ENCODE data around the gene TIGD3.

The TIGD3 gene

DNA sequence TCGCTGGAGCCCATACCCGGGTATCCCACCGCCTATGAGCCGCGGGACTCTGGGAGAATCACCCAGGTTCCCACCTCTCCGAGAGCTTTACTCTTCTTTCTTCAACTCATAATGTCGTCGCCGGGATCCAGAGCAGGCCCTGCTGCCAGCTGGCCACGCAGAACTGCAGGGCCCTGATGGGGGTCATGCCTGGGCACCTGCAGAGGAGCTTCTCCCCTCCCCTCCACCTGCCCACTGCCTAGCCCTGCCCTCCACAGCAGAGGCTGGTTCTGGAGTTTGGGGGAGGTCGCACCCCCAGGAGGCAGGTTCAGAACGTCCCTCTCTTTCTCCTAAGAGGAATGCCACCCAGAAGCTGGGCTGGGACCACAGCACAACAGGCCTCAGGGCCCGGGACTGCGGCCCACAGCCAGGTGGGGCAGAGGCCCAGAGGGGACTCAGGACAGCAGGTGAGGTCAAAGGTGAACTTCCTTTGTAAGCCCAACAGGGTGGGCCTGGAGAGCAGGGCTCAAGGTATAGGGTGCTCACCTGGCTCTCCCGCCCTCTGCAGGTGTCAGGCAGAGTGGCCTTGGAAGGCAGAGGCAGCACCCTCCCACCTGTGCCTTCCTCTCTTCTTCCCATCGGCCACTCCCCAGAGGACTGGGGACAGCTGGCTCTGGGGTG lies 26.0 kb downstream of the TIGD3 start:
- H3K4me3 ChIP-seq (ENCODE audit: low read length) = no peak overlapping the region
- no peaks in the 10 kb centered on the region for H3K9me3 ChIP-seq (ENCODE audit: control insufficient read depth, insufficient read depth, low read length)
- H3K36me3 ChIP-seq (ENCODE audit: control insufficient read depth, insufficient read depth, low read length) = no peaks in the 10 kb centered on the region
- no peak for DNase-seq (ENCODE audit: low read depth, low spot score)
- H3K27me3 ChIP-seq (ENCODE audit: control insufficient read depth, insufficient read depth, low read length) = no peaks in the 10 kb centered on the region
- no CpG with 5 or more reads among the region's 16 CpGs for WGBS (ENCODE audit: insufficient coverage, insufficient read length)
- H3K4me1 ChIP-seq (ENCODE audit: control insufficient read depth, insufficient read depth, low read length) = peaks cover 5% of the 10 kb centered on the region; the same call in 1 of the 2 replicates
- H3K27ac ChIP-seq (ENCODE audit: low read length) = no peak overlapping the region

DNA sequence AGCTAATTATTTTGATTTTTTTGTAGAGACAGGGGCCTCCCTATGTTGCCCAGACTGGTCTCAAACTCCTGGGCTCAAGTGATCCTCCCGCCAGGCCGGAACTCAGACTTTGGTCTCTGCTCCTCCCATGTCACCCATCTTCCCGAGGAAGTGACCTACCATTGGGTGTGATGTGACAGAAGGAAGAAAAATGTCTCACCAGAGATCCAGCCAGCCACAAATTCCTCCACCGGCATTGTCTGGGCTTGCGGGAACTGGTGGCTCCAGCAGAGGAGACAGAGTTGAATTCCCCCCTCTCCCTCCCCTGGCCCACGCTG lies 27.1 kb downstream of the TIGD3 start:
- WGBS (ENCODE audit: insufficient coverage, insufficient read length) = no CpG with 5 or more reads among the region's 6 CpGs
- no peaks in the 10 kb centered on the region for H3K36me3 ChIP-seq (ENCODE audit: control insufficient read depth, insufficient read depth, low read length)
- no peak overlapping the region for H3K27ac ChIP-seq (ENCODE audit: low read length)
- H3K4me1 ChIP-seq (ENCODE audit: control insufficient read depth, insufficient read depth, low read length) = peaks cover 5% of the 10 kb centered on the region; the same call in 1 of the 2 replicates
- no peak overlapping the region for H3K4me3 ChIP-seq (ENCODE audit: low read length)
- no peak for DNase-seq (ENCODE audit: low read depth, low spot score)
- H3K27me3 ChIP-seq (ENCODE audit: control insufficient read depth, insufficient read depth, low read length) = no peaks in the 10 kb centered on the region
- H3K9me3 ChIP-seq (ENCODE audit: control insufficient read depth, insufficient read depth, low read length) = no peaks in the 10 kb centered on the region

DNA sequence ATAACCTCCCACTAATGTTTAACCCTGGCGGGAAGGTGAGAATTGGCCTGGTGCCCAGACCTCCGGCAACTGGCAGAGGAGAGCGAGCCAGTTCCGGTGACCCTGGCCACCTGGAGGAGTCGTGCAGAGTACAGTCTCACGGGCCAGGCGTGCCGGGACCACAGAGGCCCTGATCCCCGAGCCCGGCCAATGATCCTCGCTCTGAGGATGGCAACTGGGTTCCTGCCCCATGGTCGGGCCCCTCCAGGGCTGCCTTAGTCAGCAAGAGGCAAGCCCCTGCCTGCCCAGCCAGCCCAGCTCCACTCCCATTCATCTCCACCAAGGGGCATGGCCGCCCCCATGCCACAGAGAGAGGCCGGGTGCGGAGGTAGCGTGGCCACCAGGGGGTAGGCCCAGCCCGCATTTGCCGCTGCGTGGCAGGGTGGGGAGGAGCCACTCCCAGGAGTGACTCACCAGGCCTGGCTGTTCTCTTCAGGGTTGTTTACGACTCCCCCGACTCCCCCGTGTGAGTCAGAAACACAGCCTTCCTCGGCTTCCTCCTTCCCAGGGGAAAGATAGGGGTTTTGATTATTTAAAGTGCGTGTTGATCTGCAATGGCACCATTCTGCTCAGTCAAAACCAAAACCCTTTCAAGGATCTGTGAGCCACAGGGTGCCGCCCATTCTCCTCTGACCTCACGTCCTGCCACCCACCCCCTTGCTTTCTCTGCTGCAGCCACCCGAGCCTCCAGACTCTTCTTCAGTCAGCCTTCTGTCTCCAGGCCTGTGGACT lies 27.7 kb downstream of the TIGD3 start, which contains the start of gene SLC25A45:
SLC25A45 (minus strand) TSS at position 614 of the 771 bp plus-strand sequence. CDS start 695 bp downstream, outside the sequence.
- Histone ChIP-seq H3K36me3 (ENCODE audit: control insufficient read depth, insufficient read depth, low read length) (no peaks in the 10 kb centered on the region), H3K27ac (ENCODE audit: low read length) (no peak within 1 kb of the TSS), H3K4me1 (ENCODE audit: control insufficient read depth, insufficient read depth, low read length) (peaks cover 5% of the 10 kb centered on the region; the same call in 1 of the 2 replicates), H3K4me3 (ENCODE audit: low read length) (no peak within 1 kb of the TSS), H3K9me3 (ENCODE audit: control insufficient read depth, insufficient read depth, low read length) (no peaks in the 10 kb centered on the region), H3K27me3 (ENCODE audit: control insufficient read depth, insufficient read depth, low read length) (no peaks in the 10 kb centered on the region)
- no peak for DNase-seq (ENCODE audit: low read depth, low spot score)
- WGBS (ENCODE audit: insufficient coverage, insufficient read length) = no CpG with 5 or more reads among the region's 27 CpGs

- H3K4me1 ChIP-seq (ENCODE audit: control insufficient read depth, insufficient read depth, low read length) = peaks cover 5% of the 10 kb centered on the region; the same call in 1 of the 2 replicates
- no peaks in the 10 kb centered on the region for H3K36me3 ChIP-seq (ENCODE audit: control insufficient read depth, insufficient read depth, low read length)
- H3K27me3 ChIP-seq (ENCODE audit: control insufficient read depth, insufficient read depth, low read length) = no peaks in the 10 kb centered on the region
- no CpG with 5 or more reads among the region's 12 CpGs for WGBS (ENCODE audit: insufficient coverage, insufficient read length)
- DNase-seq (ENCODE audit: low read depth, low spot score) = no peak
- no peaks in the 10 kb centered on the region for H3K9me3 ChIP-seq (ENCODE audit: control insufficient read depth, insufficient read depth, low read length)
- H3K27ac ChIP-seq (ENCODE audit: low read length) = no peak overlapping the region
- no peak overlapping the region for H3K4me3 ChIP-seq (ENCODE audit: low read length)
These were observed 28.3 kb downstream of the TIGD3 start for GRCh38 chr11:65382804-65383368.

DNA sequence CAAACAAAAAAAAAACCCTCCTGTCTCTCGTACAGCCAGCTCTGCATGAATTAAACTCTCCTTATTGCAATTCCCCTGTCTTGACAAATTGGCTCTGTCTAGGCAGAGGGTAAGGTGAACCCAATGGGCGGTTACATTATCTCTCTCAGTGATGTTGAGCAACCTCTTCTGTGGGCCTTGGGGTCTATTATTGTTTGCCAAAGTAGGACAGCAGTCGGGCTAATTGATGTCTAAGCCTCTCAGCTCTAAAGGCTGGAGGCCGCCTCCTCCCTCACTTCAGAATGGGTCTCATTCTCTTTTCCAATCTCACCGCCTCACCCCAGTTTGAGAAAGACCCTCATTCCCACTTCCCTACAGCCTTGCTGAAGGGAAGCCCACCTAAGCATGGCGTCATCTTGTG lies 29.2 kb downstream of the TIGD3 start:
- no CpG with 5 or more reads among the region's 6 CpGs for whole genome bisulfite sequencing (ENCODE audit: insufficient coverage, insufficient read length)
- H3K4me3 ChIP-seq (ENCODE audit: low read length) = no peak overlapping the region
- H3K27me3 ChIP-seq (ENCODE audit: control insufficient read depth, insufficient read depth, low read length) = no peaks in the 10 kb centered on the region
- no peak for DNase-seq (ENCODE audit: low read depth, low spot score)
- H3K36me3 ChIP-seq (ENCODE audit: control insufficient read depth, insufficient read depth, low read length) = no peaks in the 10 kb centered on the region
- H3K4me1 ChIP-seq (ENCODE audit: control insufficient read depth, insufficient read depth, low read length) = peaks cover 5% of the 10 kb centered on the region
- no peaks in the 10 kb centered on the region for H3K9me3 ChIP-seq (ENCODE audit: control insufficient read depth, insufficient read depth, low read length)
- H3K27ac ChIP-seq (ENCODE audit: low read length) = no peak overlapping the region

- Histone ChIP-seq H3K27ac (ENCODE audit: low read length) (no peak overlapping the region), H3K4me3 (ENCODE audit: low read length) (no peak overlapping the region), H3K9me3 (ENCODE audit: control insufficient read depth, insufficient read depth, low read length) (no peaks in the 10 kb centered on the region), H3K36me3 (ENCODE audit: control insufficient read depth, insufficient read depth, low read length) (no peaks in the 10 kb centered on the region), H3K4me1 (ENCODE audit: control insufficient read depth, insufficient read depth, low read length) (peaks cover 5% of the 10 kb centered on the region), H3K27me3 (ENCODE audit: control insufficient read depth, insufficient read depth, low read length) (no peaks in the 10 kb centered on the region)
- WGBS (ENCODE audit: insufficient coverage, insufficient read length) = no CpG with 5 or more reads among the region's 8 CpGs
- no peak for DNase-seq (ENCODE audit: low read depth, low spot score)
These were observed 29.8 kb downstream of the TIGD3 start for GRCh38 chr11:65384301-65384889.

DNA sequence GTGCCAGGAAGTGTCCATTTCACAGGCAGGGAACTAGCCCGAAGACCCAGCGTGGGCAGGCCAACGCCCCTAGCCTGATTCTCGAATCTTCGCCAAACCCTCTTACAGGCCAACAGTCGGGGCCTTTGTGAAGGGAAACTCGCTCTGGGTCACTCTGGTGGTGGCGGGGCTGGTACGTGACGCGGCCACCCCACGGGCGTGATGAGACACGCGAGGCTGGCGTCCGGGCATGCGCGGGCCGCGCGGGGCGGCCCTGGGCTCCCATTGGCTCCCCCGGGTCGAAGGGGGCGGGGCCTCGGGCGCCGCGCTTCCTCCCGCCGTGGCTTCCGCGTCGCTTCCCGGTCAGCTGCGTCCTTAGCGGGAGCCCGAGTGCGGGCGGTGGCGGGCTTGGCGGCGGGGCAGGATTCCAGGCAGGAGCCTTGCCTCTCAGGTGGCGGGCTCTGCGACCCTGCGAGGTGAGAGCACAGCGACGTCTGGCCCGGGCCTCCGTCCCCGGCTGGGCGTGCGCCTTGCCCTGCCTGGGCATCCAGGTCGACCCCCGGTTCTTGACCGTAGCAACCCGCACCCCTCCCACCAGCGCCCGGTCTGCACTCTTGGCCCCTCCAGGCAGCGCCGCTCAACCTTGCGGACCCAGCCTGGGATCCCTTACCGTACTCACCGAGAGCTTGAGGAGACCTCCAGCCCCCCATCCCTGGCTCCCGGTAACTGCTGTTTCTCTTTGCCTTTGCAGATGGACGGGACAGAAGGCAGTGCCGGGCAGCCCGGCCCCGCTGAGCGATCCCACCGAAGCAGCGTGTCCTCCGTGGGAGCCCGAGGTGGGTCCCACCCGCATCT lies 32.0 kb downstream of the TIGD3 start, which contains the start of gene FRMD8:
FRMD8 (plus strand) TSS at position 331 of the 834 bp plus-strand sequence; CDS start at position 731, 400 bp downstream.
- no CpG with 5 or more reads among the region's 76 CpGs for WGBS (ENCODE audit: insufficient coverage, insufficient read length)
- Histone ChIP-seq H3K36me3 (ENCODE audit: control insufficient read depth, insufficient read depth, low read length) (no peaks in the 10 kb centered on the region), H3K4me1 (ENCODE audit: control insufficient read depth, insufficient read depth, low read length) (peaks cover 13% of the 10 kb centered on the region)

DNA sequence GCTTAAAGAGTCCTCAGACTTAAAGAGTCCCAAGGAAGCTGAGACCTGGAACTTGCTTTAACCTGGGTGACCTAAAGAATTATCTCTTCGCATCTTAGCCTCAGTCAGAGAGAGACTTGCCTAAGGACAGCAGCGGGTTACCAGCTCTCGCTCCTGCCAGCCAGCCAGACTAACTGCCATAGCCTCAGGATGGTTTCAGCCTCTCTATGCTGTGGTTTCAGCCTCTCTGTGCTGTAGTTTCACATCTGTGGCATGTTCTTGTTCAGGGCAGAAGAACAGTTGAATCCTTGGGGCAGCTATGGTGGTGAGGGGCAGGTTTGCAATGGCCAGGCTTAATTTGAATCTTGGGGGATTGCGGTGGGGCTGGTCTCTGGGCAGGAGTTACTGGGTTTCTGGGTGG lies 34.2 kb downstream of the TIGD3 start:
- Histone ChIP-seq H3K4me1 (ENCODE audit: control insufficient read depth, insufficient read depth, low read length) (peaks cover 9% of the 10 kb centered on the region), H3K9me3 (ENCODE audit: control insufficient read depth, insufficient read depth, low read length) (no peaks in the 10 kb centered on the region), H3K4me3 (ENCODE audit: low read length) (no peak overlapping the region), H3K27ac (ENCODE audit: low read length) (no peak overlapping the region), H3K27me3 (ENCODE audit: control insufficient read depth, insufficient read depth, low read length) (no peaks in the 10 kb centered on the region), H3K36me3 (ENCODE audit: control insufficient read depth, insufficient read depth, low read length) (no peaks in the 10 kb centered on the region)
- no peak for DNase-seq (ENCODE audit: low read depth, low spot score)
- WGBS (ENCODE audit: insufficient coverage, insufficient read length) = no CpG with 5 or more reads among the region's 4 CpGs

More for the DNA sequence above, 32.0 kb downstream of the TIGD3 start, which contains the start of gene FRMD8:
- H3K27ac ChIP-seq (ENCODE audit: low read length) = no peak within 1 kb of the TSS
- no peaks in the 10 kb centered on the region for H3K27me3 ChIP-seq (ENCODE audit: control insufficient read depth, insufficient read depth, low read length)
- no peaks in the 10 kb centered on the region for H3K9me3 ChIP-seq (ENCODE audit: control insufficient read depth, insufficient read depth, low read length)
- no peak for DNase-seq (ENCODE audit: low read depth, low spot score)
- H3K4me3 ChIP-seq (ENCODE audit: low read length) = peak within 1 kb of the TSS; percentile 71

- no peak for DNase-seq (ENCODE audit: low read depth, low spot score)
- no CpG with 5 or more reads among the region's 20 CpGs for WGBS (ENCODE audit: insufficient coverage, insufficient read length)
- Histone ChIP-seq H3K9me3 (ENCODE audit: control insufficient read depth, insufficient read depth, low read length) (no peaks in the 10 kb centered on the region), H3K27ac (ENCODE audit: low read length) (no peak overlapping the region), H3K36me3 (ENCODE audit: control insufficient read depth, insufficient read depth, low read length) (no peaks in the 10 kb centered on the region), H3K27me3 (ENCODE audit: control insufficient read depth, insufficient read depth, low read length) (no peaks in the 10 kb centered on the region), H3K4me1 (ENCODE audit: control insufficient read depth, insufficient read depth, low read length) (peaks cover 9% of the 10 kb centered on the region), H3K4me3 (ENCODE audit: low read length) (no peak overlapping the region)
These were observed 34.9 kb downstream of the TIGD3 start for GRCh38 chr11:65389294-65389980.
